ENCODE data around the gene AQP2.

- TF ChIP-seq, protein P1, sequence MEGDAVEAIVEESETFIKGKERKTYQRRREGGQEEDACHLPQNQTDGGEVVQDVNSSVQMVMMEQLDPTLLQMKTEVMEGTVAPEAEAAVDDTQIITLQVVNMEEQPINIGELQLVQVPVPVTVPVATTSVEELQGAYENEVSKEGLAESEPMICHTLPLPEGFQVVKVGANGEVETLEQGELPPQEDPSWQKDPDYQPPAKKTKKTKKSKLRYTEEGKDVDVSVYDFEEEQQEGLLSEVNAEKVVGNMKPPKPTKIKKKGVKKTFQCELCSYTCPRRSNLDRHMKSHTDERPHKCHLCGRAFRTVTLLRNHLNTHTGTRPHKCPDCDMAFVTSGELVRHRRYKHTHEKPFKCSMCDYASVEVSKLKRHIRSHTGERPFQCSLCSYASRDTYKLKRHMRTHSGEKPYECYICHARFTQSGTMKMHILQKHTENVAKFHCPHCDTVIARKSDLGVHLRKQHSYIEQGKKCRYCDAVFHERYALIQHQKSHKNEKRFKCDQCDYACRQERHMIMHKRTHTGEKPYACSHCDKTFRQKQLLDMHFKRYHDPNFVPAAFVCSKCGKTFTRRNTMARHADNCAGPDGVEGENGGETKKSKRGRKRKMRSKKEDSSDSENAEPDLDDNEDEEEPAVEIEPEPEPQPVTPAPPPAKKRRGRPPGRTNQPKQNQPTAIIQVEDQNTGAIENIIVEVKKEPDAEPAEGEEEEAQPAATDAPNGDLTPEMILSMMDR (IDR thresholded peaks at IDR 0.05): no peak
- TF ChIP-seq REST (IDR thresholded peaks at IDR 0.05; ENCODE audit: insufficient read depth in 1 of 2, low read depth in 2 of 2, low read length in 1 of 2): no peak
- no peak for TF ChIP-seq TCF7L2 (IDR thresholded peaks at IDR 0.05; ENCODE audit: low read depth, low read length)
Observed at GRCh38 chr12:49917166-49917787, 33.3 kb upstream of the AQP2 start.

All from Panc1 (cell line).